ENCODE measurements around the gene ELFN1.

The ELFN1 gene

GRCh38 chr7:1750541-1751021, 80.5 kb downstream of the ELFN1 start:
- no peak for TF ChIP-seq EZH2phosphoT487 (IDR thresholded peaks at IDR 0.05; ENCODE audit: borderline replicate concordance)
- TF ChIP-seq CTCF (conservative IDR thresholded peaks at IDR 0.05; ENCODE audit: low read length), result no peak
- H3K9me3 ChIP-seq (ENCODE audit: insufficient read depth, low read depth, low read length), result no peaks in the 10 kb centered on the region
- H3K4me3 ChIP-seq (ENCODE audit: low read length, poor library complexity, severe bottlenecking), result no peak overlapping the region
- no peaks in the 10 kb centered on the region for H3K9me2 ChIP-seq (replicated peaks; ENCODE audit: low read depth, low read length)
- no peaks in the 10 kb centered on the region for H3K27me3 ChIP-seq (ENCODE audit: insufficient read depth, low read length, poor library complexity, severe bottlenecking)
- no peak overlapping the region for H2AFZ ChIP-seq (ENCODE audit: low read length)
- H4K20me1 ChIP-seq (ENCODE audit: insufficient read depth, low read length, poor library complexity, severe bottlenecking), result no peaks in the 10 kb centered on the region
- H3F3A ChIP-seq (ENCODE audit: low read depth), result no peaks in the 10 kb centered on the region
- no peaks in the 10 kb centered on the region for H3K79me2 ChIP-seq (ENCODE audit: insufficient read depth, low read length)
- no peak overlapping the region for H3K4me2 ChIP-seq (ENCODE audit: low read depth, low read length, poor library complexity, severe bottlenecking)
- no peaks in the 10 kb centered on the region for H3K36me3 ChIP-seq (ENCODE audit: insufficient read depth, low read length)
- no peak overlapping the region for H3K9ac ChIP-seq (ENCODE audit: low read depth, low read length, poor library complexity, severe bottlenecking)
- peaks cover 7% of the 10 kb centered on the region for H3K4me1 ChIP-seq (ENCODE audit: insufficient read depth, low read length, poor library complexity, severe bottlenecking)

GRCh38 chr7:1752111-1752510, 82.0 kb downstream of the ELFN1 start:
- TF ChIP-seq CTCF (conservative IDR thresholded peaks at IDR 0.05; ENCODE audit: low read length) (no peak), EZH2phosphoT487 (IDR thresholded peaks at IDR 0.05; ENCODE audit: borderline replicate concordance) (no peak)
- no peaks in the 10 kb centered on the region for H3K9me3 ChIP-seq (ENCODE audit: insufficient read depth, low read depth, low read length)
- no peak overlapping the region for H3K4me2 ChIP-seq (ENCODE audit: low read depth, low read length, poor library complexity, severe bottlenecking)
- no peaks in the 10 kb centered on the region for H3K79me2 ChIP-seq (ENCODE audit: insufficient read depth, low read length)
- no peak overlapping the region for H2AFZ ChIP-seq (ENCODE audit: low read length)
- H3K9me2 ChIP-seq (replicated peaks; ENCODE audit: low read depth, low read length), result no peaks in the 10 kb centered on the region
- H3K4me3 ChIP-seq (ENCODE audit: low read length, poor library complexity, severe bottlenecking), result no peak overlapping the region
- H3K36me3 ChIP-seq (ENCODE audit: insufficient read depth, low read length), result no peaks in the 10 kb centered on the region
- H3K4me1 ChIP-seq (ENCODE audit: insufficient read depth, low read length, poor library complexity, severe bottlenecking), result peaks cover 7% of the 10 kb centered on the region
- H4K20me1 ChIP-seq (ENCODE audit: insufficient read depth, low read length, poor library complexity, severe bottlenecking), result no peaks in the 10 kb centered on the region
- no peaks in the 10 kb centered on the region for H3F3A ChIP-seq (ENCODE audit: low read depth)
- no peak overlapping the region for H3K9ac ChIP-seq (ENCODE audit: low read depth, low read length, poor library complexity, severe bottlenecking)
- H3K27me3 ChIP-seq (ENCODE audit: insufficient read depth, low read length, poor library complexity, severe bottlenecking), result no peaks in the 10 kb centered on the region

GRCh38 chr7:1752771-1753563, 82.9 kb downstream of the ELFN1 start:
- Histone ChIP-seq H3K9me3 (ENCODE audit: insufficient read depth, low read depth, low read length) (no peaks in the 10 kb centered on the region), H3K27me3 (ENCODE audit: insufficient read depth, low read length, poor library complexity, severe bottlenecking) (no peaks in the 10 kb centered on the region), H3K9me2 (replicated peaks; ENCODE audit: low read depth, low read length) (no peaks in the 10 kb centered on the region), H3K79me2 (ENCODE audit: insufficient read depth, low read length) (no peaks in the 10 kb centered on the region), H3K4me1 (ENCODE audit: insufficient read depth, low read length, poor library complexity, severe bottlenecking) (peaks cover 7% of the 10 kb centered on the region), H2AFZ (ENCODE audit: low read length) (0 out of 2 replicates have a peak overlapping the region, but pooled peaks have one; percentile 40), H3K36me3 (ENCODE audit: insufficient read depth, low read length) (no peaks in the 10 kb centered on the region), H3F3A (ENCODE audit: low read depth) (no peaks in the 10 kb centered on the region), H4K20me1 (ENCODE audit: insufficient read depth, low read length, poor library complexity, severe bottlenecking) (no peaks in the 10 kb centered on the region), H3K4me2 (ENCODE audit: low read depth, low read length, poor library complexity, severe bottlenecking) (no peak overlapping the region), H3K4me3 (ENCODE audit: low read length, poor library complexity, severe bottlenecking) (no peak overlapping the region), H3K9ac (ENCODE audit: low read depth, low read length, poor library complexity, severe bottlenecking) (no peak overlapping the region)
- TF ChIP-seq EZH2phosphoT487 (IDR thresholded peaks at IDR 0.05; ENCODE audit: borderline replicate concordance) (no peak), CTCF (conservative IDR thresholded peaks at IDR 0.05; ENCODE audit: low read length) (no peak)

Data from Loucy (cell line).